ENCODE data around the gene PUSL1.

DNA sequence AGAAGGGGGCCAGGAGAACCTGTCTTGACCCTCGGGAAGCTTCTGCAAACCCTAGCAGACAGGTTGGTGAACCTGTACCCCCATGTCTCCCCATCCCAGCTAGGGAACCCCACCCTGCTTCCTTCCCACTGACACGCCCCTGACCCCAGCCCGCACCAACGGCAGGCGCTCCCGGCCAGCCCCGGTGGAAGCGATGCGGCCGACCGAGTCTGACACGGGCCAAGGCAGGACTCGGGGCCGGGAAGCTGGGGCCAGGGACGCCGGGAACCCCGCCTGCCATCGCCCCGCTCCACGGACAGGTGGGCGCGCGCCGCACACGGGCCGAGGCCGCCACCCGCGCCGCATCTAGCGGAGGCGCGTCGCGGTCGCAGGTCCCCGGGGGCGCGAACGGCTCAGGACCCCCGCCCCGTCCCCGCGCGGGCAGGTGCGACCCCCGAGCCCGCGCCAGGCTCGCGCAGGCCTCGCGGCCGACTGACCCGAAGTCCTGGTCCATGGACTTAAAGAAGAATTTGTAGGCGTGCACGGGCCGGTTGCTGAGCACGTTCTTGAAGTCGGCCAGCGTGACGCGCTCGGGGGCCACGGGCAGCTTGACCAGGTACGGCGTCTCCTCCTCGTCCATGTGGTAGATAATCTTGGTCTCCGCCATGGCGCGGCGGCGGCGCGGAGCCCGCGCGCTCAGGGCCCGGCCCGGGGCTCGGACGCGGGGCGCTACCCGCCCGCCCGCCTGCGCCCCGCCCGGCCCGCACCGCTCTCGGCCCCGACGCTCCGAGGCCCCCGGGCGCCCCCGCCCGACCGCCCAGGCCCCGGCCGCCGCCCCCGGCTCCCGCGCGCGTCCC, 40.2 kb downstream of the PUSL1 start:
- TF ChIP-seq, protein P1, sequence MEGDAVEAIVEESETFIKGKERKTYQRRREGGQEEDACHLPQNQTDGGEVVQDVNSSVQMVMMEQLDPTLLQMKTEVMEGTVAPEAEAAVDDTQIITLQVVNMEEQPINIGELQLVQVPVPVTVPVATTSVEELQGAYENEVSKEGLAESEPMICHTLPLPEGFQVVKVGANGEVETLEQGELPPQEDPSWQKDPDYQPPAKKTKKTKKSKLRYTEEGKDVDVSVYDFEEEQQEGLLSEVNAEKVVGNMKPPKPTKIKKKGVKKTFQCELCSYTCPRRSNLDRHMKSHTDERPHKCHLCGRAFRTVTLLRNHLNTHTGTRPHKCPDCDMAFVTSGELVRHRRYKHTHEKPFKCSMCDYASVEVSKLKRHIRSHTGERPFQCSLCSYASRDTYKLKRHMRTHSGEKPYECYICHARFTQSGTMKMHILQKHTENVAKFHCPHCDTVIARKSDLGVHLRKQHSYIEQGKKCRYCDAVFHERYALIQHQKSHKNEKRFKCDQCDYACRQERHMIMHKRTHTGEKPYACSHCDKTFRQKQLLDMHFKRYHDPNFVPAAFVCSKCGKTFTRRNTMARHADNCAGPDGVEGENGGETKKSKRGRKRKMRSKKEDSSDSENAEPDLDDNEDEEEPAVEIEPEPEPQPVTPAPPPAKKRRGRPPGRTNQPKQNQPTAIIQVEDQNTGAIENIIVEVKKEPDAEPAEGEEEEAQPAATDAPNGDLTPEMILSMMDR (optimal IDR thresholded peaks at IDR 0.05 in 1 of 3, IDR thresholded peaks at IDR 0.05 in 1 of 3, conservative IDR thresholded peaks at IDR 0.05 in 1 of 3; ENCODE audit: extremely low read depth in 1 of 3, insufficient read depth in 2 of 3, low read length in 3 of 3) = no peak
- no peak for TF ChIP-seq EZH2 (IDR thresholded peaks at IDR 0.05; ENCODE audit: low read length)

Measured in keratinocyte (primary cell).